A673 (cell line): ENCODE data around the gene ZNF708. TPM values are rescaled to one million over a fixed set of nuclear protein-coding genes. Genes with fewer than 3 reads are reported as not detected.

Experiments used
- BruUV-seq: library from RNA; stranded (reverse); fragments of 400-500 nt; replicated peaks from 2 replicates; lab custom pipeline; 2021; lab: Mats Ljungman, UMichigan
- CTCF ChIA-PET: fragments of 300-600 bp; sonication (Branson Sonifier 250); formaldehyde crosslinking; loops from one replicate; lab custom pipeline; 2022; ENCODE audit warnings: antibody characterized with exemption; lab: Charles Lee
- POLR2A ChIA-PET: fragments of 300-600 bp; sonication (Branson Sonifier 250); formaldehyde crosslinking; loops from one replicate; lab custom pipeline; 2022; ENCODE audit warnings: antibody characterized with exemption; ENCODE audit not compliant: low non-redundant PET; lab: Charles Lee
- DNase-seq: peaks from one replicate; pipeline ENCODE4 v3.0.0-alpha.2; 2015; ENCODE audit warnings: low spot score
- H3K27ac ChIP-seq: fragments of 200-600 bp; sonication (generic); 2 replicates; pipeline ENCODE4 v1.5.1; 2016; ENCODE audit warnings: mixed run types, low read depth, mild to moderate bottlenecking, mixed read lengths, antibody characterized with exemption, low read length; ENCODE audit not compliant: poor library complexity, severe bottlenecking
- H3K27me3 ChIP-seq: fragments of 200-600 bp; sonication (generic); replicated peaks from 2 replicates; pipeline ENCODE4 v1.6.1; 2017; ENCODE audit warnings: mixed run types, low read depth, mild to moderate bottlenecking, mixed read lengths, antibody characterized with exemption, low read length; ENCODE audit not compliant: insufficient read depth, poor library complexity
- H3K36me3 ChIP-seq: fragments of 200-600 bp; sonication (generic); 2 replicates; pipeline ENCODE4 v1.6.1; 2016; ENCODE audit warnings: mixed run types, mild to moderate bottlenecking, mixed read lengths, antibody characterized with exemption, low read length; ENCODE audit not compliant: insufficient read depth, poor library complexity, severe bottlenecking
- H3K4me1 ChIP-seq: fragments of 200-600 bp; sonication (generic); 2 replicates; pipeline ENCODE4 v1.6.1; 2017; ENCODE audit warnings: mixed run types, mild to moderate bottlenecking, mixed read lengths, antibody characterized with exemption, low read length; ENCODE audit not compliant: insufficient read depth, poor library complexity, severe bottlenecking
- H3K4me3 ChIP-seq: fragments of 200-600 bp; sonication (generic); 2 replicates; pipeline ENCODE4 v1.5.1; 2016; ENCODE audit warnings: low read depth, mixed run types, mild to moderate bottlenecking, mixed read lengths, low read length; ENCODE audit not compliant: poor library complexity, severe bottlenecking
- H3K9me3 ChIP-seq: fragments of 200-600 bp; sonication (generic); 2 replicates; pipeline ENCODE4 v1.6.1; 2016; ENCODE audit warnings: mixed run types, low read depth, mild to moderate bottlenecking, mixed read lengths, antibody characterized with exemption, low read length; ENCODE audit not compliant: poor library complexity, severe bottlenecking
- CTCF ChIP-seq: fragments of 300-800, 200-600 bp; sonication (generic); conservative IDR thresholded peaks from 2 replicates; pipeline ENCODE4 v1.5.1; 2017; ENCODE audit warnings: low read depth, mild to moderate bottlenecking, antibody characterized with exemption, low read length, moderate library complexity, mixed read lengths
- EZH2 ChIP-seq: fragments of 200-600 bp; sonication (generic); IDR thresholded peaks from 2 replicates; pipeline ENCODE4 v1.6.1; 2017; ENCODE audit warnings: borderline replicate concordance, low read depth, mild to moderate bottlenecking, mixed read lengths, antibody characterized with exemption, low read length; ENCODE audit not compliant: poor library complexity, severe bottlenecking
- intact Hi-C: fragments of 100-400 bp; cut with micrococcal nuclease; formaldehyde crosslinking; loops from one replicate; pipeline ENCODE4 v1.10.0; 2022; ENCODE audit not compliant: unreplicated experiment
- total RNA-seq: library from RNA; stranded (reverse); gene quantifications from 2 replicates; pipeline ENCODE4 v1.2.3, GENCODE V29; 2021

ZNF708 gene
- total RNA-seq, 1 experiment from 2014 or later, result 9.4 TPM

GRCh38 chr19:21326169-21326568 lies 3.0 kb downstream of the ZNF708 start:
- Histone ChIP-seq H3K36me3 (peaks cover 15% of the 10 kb centered on the region), H3K9me3 (peaks cover 14% of the 10 kb centered on the region), H3K4me1 (no peaks in the 10 kb centered on the region), H3K4me3 (no peak overlapping the region), H3K27me3 (no peaks in the 10 kb centered on the region), H3K27ac (no peak overlapping the region)
- POLR2A ChIA-PET, result no interaction called here
- DNase-seq, result no peak
- CTCF ChIA-PET, result no interaction called here
- BruUV-seq, result no TSS peak
- intact Hi-C loops, result no loop called here
- TF ChIP-seq EZH2, result no peak
- TF ChIP-seq CTCF, result no peak

DNA sequence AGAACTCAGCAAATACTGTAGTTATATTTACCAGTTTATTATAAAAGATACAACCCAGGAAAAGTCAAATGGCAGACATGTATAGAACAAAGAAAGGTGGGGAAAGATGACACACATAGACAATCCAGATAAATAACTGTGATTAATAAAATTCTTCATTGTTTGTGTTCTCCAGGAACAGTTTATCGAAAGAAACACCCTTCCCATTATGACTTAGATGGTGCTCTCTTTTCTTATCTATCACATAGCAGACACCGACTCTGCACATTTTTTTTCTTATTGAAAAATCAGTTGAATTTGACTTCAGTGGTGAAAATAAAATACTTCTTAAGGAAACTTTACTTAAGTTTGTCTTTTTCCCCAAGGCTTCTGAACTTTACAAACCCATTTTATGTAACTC lies 6.2 kb downstream of the ZNF708 start:
- no peak for TF ChIP-seq EZH2
- no peak for TF ChIP-seq CTCF
- no TSS peak for BruUV-seq
- ChIA-PET POLR2A (no interaction called here), CTCF (no interaction called here)
- H3K4me3 ChIP-seq, result no peak overlapping the region
- no peaks in the 10 kb centered on the region for H3K27me3 ChIP-seq
- H3K4me1 ChIP-seq, result no peaks in the 10 kb centered on the region
- intact Hi-C loops, result no loop called here
- H3K9me3 ChIP-seq, result peaks cover 24% of the 10 kb centered on the region
- H3K36me3 ChIP-seq, result peaks cover 19% of the 10 kb centered on the region
- no peak for DNase-seq
- H3K27ac ChIP-seq, result no peak overlapping the region

DNA sequence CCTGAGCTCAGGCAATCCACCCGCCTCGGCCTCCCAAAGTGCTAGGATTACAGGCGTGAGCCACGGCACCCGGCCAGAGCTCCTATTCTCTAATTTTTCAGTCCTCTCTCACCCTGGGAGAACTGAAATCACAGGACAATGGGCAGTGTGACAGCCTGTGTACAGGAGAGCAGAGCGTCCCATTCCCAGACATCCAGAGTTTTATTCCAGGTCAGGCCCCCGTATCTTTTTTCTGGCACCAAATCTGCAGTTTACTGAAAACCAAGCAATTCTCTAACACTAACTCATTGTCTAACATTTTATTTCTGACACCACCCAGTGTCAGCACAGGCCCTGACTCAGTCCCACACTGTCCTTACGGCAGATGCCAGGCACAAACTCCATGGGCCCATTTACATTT lies 6.7 kb downstream of the ZNF708 start:
- DNase-seq, result no peak
- BruUV-seq, result no TSS peak
- Histone ChIP-seq H3K4me1 (no peaks in the 10 kb centered on the region), H3K27me3 (no peaks in the 10 kb centered on the region), H3K27ac (no peak overlapping the region), H3K9me3 (peaks cover 29% of the 10 kb centered on the region), H3K36me3 (peaks cover 19% of the 10 kb centered on the region), H3K4me3 (no peak overlapping the region)
- intact Hi-C loops, result no loop called here
- TF ChIP-seq EZH2 (no peak), CTCF (no peak)
- ChIA-PET CTCF (no interaction called here), POLR2A (no interaction called here)
